Common myeloid progenitor, CD34-positive (primary cell): ENCODE measurements around the gene PDE1A. TPM values are rescaled to one million over a fixed set of nuclear protein-coding genes. Genes with fewer than 3 reads are reported as not detected.
A peak's percentile ranks its signal among the peaks of the same experiment; 100 is the strongest.

Source experiments
- CTCF ChIA-PET: fragments of 350-600 bp; sonication (Branson Sonifier 250); formaldehyde crosslinking; loops from one replicate; lab custom pipeline; 2021; ENCODE audit warnings: antibody characterized with exemption; lab: Charles Lee
- POLR2A ChIA-PET: fragments of 350-600 bp; sonication (Branson Sonifier 250); formaldehyde crosslinking; loops from one replicate; lab custom pipeline; 2021; ENCODE audit warnings: antibody characterized with exemption; lab: Charles Lee
- DNase-seq, 3 donors: peaks; one replicate each; pipeline versions ENCODE4 v3.0.0 to v3.0.0-alpha.2; 2013
- H3K27ac ChIP-seq, 2 experiments: 1 replicate in 1 of 2; 2 replicates in 1 of 2; pipeline ENCODE4 v1.7.0; 2013; ENCODE audit warnings: inconsistent platforms in 2 of 2, low read length in 2 of 2, mild to moderate bottlenecking in 2 of 2, low read depth in 1 of 2, moderate library complexity in 1 of 2; ENCODE audit not compliant: severe bottlenecking in 2 of 2, insufficient read depth in 1 of 2, poor library complexity in 1 of 2
- H3K27me3 ChIP-seq, 5 experiments: replicated peaks in 2 of 5; 1 replicate in 3 of 5; 2 replicates in 2 of 5; pipeline versions ENCODE4 v1.6.1 to v1.7.0; 2013; ENCODE audit warnings: low read length in 4 of 5, mild to moderate bottlenecking in 2 of 5, moderate library complexity in 2 of 5, inconsistent platforms in 1 of 5; ENCODE audit not compliant: insufficient read depth in 5 of 5, control insufficient read depth in 4 of 5
- H3K36me3 ChIP-seq, 4 experiments: 1 replicate in 2 of 4; 2 replicates in 2 of 4; pipeline versions ENCODE4 v1.6.1 to v1.7.0; 2013; ENCODE audit warnings: low read length in 3 of 4, control low read depth in 1 of 4, mild to moderate bottlenecking in 1 of 4; ENCODE audit not compliant: control insufficient read depth in 4 of 4, insufficient read depth in 4 of 4
- H3K4me1 ChIP-seq, 4 experiments: 1 replicate in 3 of 4; 2 replicates in 1 of 4; pipeline versions ENCODE4 v1.6.1 to v1.7.1; 2013; ENCODE audit warnings: low read length in 3 of 4, mild to moderate bottlenecking in 3 of 4, control low read depth in 1 of 4, inconsistent platforms in 1 of 4, moderate library complexity in 1 of 4; ENCODE audit not compliant: control insufficient read depth in 4 of 4, insufficient read depth in 4 of 4; ENCODE audit errors: control extremely low read depth in 1 of 4
- H3K4me3 ChIP-seq, 7 experiments: 1 replicate in 4 of 7; 2 replicates in 3 of 7; pipeline versions ENCODE4 v1.5.1 to v1.7.0; 2013; ENCODE audit warnings: mild to moderate bottlenecking in 7 of 7, low read length in 6 of 7, moderate library complexity in 6 of 7, inconsistent platforms in 2 of 7, low read depth in 2 of 7, control low read depth in 1 of 7; ENCODE audit not compliant: insufficient read depth in 4 of 7, control insufficient read depth in 1 of 7; ENCODE audit errors: extremely low read depth in 1 of 7
- H3K9me3 ChIP-seq, 5 experiments: 1 replicate in 4 of 5; 2 replicates in 1 of 5; pipeline versions ENCODE4 v1.6.1 to v1.7.1; 2013; ENCODE audit warnings: low read length in 4 of 5, mild to moderate bottlenecking in 2 of 5, inconsistent platforms in 1 of 5, low read depth in 1 of 5, moderate library complexity in 1 of 5; ENCODE audit not compliant: control insufficient read depth in 4 of 5, insufficient read depth in 2 of 5; ENCODE audit errors: control extremely low read depth in 1 of 5
- WGBS: methylation state at CpG from one replicate; pipeline ENCODE4 v1.1.5; 2013; ENCODE audit not compliant: insufficient coverage; 5-methylcytosine and 5-hydroxymethylcytosine counted together
- polyA plus RNA-seq: library from polyadenylated mRNA; unstranded; fragments of 120-200 nt; gene quantifications from one replicate; pipeline ENCODE4 v1.2.1, GENCODE V29; 2013

Gene PDE1A
- polyA plus RNA-seq = 1.3 TPM

- Histone ChIP-seq H3K4me1 (peaks cover 0 to 11% (median 4%) of the 10 kb centered on the region in 4 experiments), H3K36me3 (no peaks in the 10 kb centered on the region), H3K27ac (no peak within 1 kb of the TSS), H3K27me3 (no peaks in the 10 kb centered on the region), H3K4me3 (peak within 1 kb of the TSS in 1 of 7 experiments; percentile 23), H3K9me3 (peaks cover 0 to 3% (median 0%) of the 10 kb centered on the region in 5 experiments)
- ChIA-PET CTCF (no interaction called here), POLR2A (no interaction called here)
- no peak for DNase-seq
- WGBS = 55% methylated on average over 2 of the region's 3 CpGs
Observed at GRCh38 chr2:182426918-182427240, at the start of gene PDE1A. TSS of gene PDE1A (minus strand) at chr2:182427036.

GRCh38 chr2:182473635-182474034 lies 46.8 kb upstream of the PDE1A start:
- POLR2A ChIA-PET = no interaction called here
- Histone ChIP-seq H3K9me3 (peaks cover 0 to 10% (median 0%) of the 10 kb centered on the region in 5 experiments), H3K36me3 (no peaks in the 10 kb centered on the region), H3K27me3 (no peaks in the 10 kb centered on the region), H3K4me1 (no peaks in the 10 kb centered on the region), H3K27ac (no peak overlapping the region), H3K4me3 (no peak overlapping the region)
- DNase-seq = no peak
- CTCF ChIA-PET = no interaction called here
- WGBS = no CpG with 5 or more reads among the region's 4 CpGs

DNA sequence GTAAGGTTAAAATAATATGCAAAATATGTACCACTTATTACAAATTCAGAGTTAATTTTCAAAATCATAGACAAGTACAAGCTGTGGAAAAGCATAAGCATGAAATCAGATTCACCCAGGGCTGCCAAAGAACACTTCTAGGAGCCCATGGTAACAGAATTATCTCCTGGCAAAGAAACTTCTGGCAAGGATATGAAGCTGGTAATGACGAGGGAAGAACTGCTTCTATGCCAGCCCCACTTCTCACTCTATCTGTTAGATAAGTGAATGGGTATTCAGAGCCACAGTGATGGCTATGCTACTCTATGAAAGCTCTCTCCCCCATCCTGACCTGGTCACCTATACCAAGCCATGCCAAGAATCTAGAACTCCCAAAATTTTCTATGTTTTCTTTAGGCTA lies 36.9 kb upstream of the PDE1A start:
- ChIA-PET CTCF (no interaction called here), POLR2A (no interaction called here)
- no peak for DNase-seq
- no peak overlapping the region for H3K27ac ChIP-seq
- peaks cover 0 to 1% (median 0%) of the 10 kb centered on the region in 5 experiments for H3K9me3 ChIP-seq
- WGBS = 80% methylated on average over 1 of the region's 1 CpG
- no peaks in the 10 kb centered on the region for H3K4me1 ChIP-seq
- no peaks in the 10 kb centered on the region for H3K36me3 ChIP-seq
- no peak overlapping the region for H3K4me3 ChIP-seq
- H3K27me3 ChIP-seq = no peaks in the 10 kb centered on the region

GRCh38 chr2:182456784-182457183 lies 29.9 kb upstream of the PDE1A start:
- no peaks in the 10 kb centered on the region for H3K27me3 ChIP-seq
- no peaks in the 10 kb centered on the region for H3K36me3 ChIP-seq
- CTCF ChIA-PET = no interaction called here
- H3K4me3 ChIP-seq = no peak overlapping the region
- no peaks in the 10 kb centered on the region for H3K4me1 ChIP-seq
- H3K27ac ChIP-seq = no peak overlapping the region
- POLR2A ChIA-PET = interaction anchor here (0.6 kb wide), 1 partner anchor 13 kb away, joined by 3 read pairs; no protein-coding TSS in a partner anchor
- no peak for DNase-seq
- no peaks in the 10 kb centered on the region for H3K9me3 ChIP-seq
- WGBS = no CpG with 5 or more reads among the region's 4 CpGs

DNA sequence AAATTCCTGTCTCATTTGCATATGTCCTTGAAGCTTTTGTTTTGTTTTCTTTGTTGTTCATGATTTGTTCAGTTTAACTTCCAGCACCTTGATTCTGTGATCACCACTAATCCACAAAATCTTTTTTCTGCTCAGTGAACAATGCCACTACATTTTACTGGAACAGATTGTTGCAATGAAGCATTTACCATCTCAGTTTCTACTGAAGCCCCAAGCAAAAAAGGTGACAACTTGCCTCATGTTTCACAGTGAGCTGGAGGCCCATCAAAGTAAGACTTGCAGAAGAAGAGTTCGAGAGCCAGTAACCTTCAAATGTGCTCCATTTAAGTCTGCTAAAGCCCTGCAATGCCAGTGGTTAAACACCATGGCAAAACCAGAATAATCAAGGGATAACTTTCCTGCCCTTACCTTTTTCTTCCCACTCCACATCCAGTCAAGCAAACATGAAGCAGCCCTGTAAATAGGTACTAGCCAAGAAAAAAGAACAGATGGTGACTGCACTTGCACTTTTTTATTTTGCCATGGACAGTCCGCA lies 25.7 kb upstream of the PDE1A start:
- no peaks in the 10 kb centered on the region for H3K4me1 ChIP-seq
- WGBS = 80% methylated on average over 2 of the region's 2 CpGs
- ChIA-PET POLR2A (interaction anchor here (0.6 kb wide), 1 partner anchor 158 kb away, joined by 3 read pairs; no protein-coding TSS in a partner anchor), CTCF (no interaction called here)
- no peak for DNase-seq
- no peaks in the 10 kb centered on the region for H3K27me3 ChIP-seq
- H3K27ac ChIP-seq = no peak overlapping the region
- no peak overlapping the region for H3K4me3 ChIP-seq
- no peaks in the 10 kb centered on the region for H3K9me3 ChIP-seq
- H3K36me3 ChIP-seq = no peaks in the 10 kb centered on the region

DNA sequence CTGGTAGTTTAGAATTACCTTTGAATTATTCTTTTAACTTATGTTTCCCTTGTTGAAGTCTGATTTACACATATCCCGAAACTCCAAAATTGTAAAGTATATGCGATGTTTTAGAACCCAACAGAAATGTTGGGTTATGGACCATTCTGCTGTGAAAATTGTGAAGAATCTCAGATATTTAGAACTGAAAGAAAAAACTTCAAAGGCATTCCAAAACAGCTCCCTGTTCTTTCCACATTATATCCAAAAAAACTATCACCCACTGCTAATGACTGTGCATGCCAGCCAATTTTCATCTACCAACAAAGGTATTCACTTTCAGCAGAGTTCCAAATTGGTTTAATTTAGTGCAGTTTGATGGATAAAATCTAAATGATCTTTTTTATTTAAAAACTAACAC lies 21.5 kb upstream of the PDE1A start:
- Histone ChIP-seq H3K27me3 (no peaks in the 10 kb centered on the region), H3K36me3 (no peaks in the 10 kb centered on the region), H3K27ac (no peak overlapping the region), H3K9me3 (no peaks in the 10 kb centered on the region), H3K4me3 (no peak overlapping the region), H3K4me1 (no peaks in the 10 kb centered on the region)
- ChIA-PET CTCF (no interaction called here), POLR2A (no interaction called here)
- no peak for DNase-seq
- WGBS = no CpG with 5 or more reads among the region's 2 CpGs

GRCh38 chr2:182447863-182448262 lies 21.0 kb upstream of the PDE1A start:
- H3K27me3 ChIP-seq = no peaks in the 10 kb centered on the region
- ChIA-PET CTCF (no interaction called here), POLR2A (no interaction called here)
- H3K9me3 ChIP-seq = no peaks in the 10 kb centered on the region
- H3K4me3 ChIP-seq = no peak overlapping the region
- no peak overlapping the region for H3K27ac ChIP-seq
- DNase-seq = no peak
- H3K4me1 ChIP-seq = no peaks in the 10 kb centered on the region
- H3K36me3 ChIP-seq = no peaks in the 10 kb centered on the region
- WGBS = 92% methylated on average over 2 of the region's 2 CpGs
